ENCODE results near the gene CRYBG1.

DNA sequence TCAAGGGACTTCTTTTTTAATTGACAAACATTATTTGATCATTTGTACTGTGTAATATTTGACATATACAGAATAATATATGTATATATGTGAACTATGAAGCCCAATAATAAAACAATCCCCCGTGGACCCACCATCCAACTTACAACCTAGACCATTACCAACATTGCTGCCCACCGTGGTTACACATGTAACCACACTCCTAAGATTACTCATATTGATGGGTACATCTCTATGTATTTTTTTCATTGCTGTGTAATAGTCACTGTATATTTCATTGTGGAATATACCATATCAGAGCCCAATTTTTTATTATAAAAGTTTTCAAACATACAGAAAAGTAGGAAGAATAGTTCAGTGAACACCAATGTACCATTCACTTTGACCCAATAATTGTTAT lies 174.5 kb downstream of the CRYBG1 start:
- no peak for TF ChIP-seq CTCF (conservative IDR thresholded peaks at IDR 0.05; ENCODE audit: low read length)
- no peak for TF ChIP-seq EZH2phosphoT487 (IDR thresholded peaks at IDR 0.05; ENCODE audit: borderline replicate concordance)

Measured in Loucy (cell line).